Measurements from ENCODE around the gene MOXD1.
"Not testable (repeated sequence)": the region's sequence is repeated elsewhere in the genome, so short reads cannot be mapped to it uniquely, and the experiment has no call there.

The MOXD1 gene

GRCh38 chr6:132282696-132283095 lies 118.6 kb downstream of the MOXD1 start:
- DNase-seq (ENCODE audit: low read depth in 2 of 2), result no peak

GRCh38 chr6:132280436-132280835 lies 120.8 kb downstream of the MOXD1 start:
- no peak for DNase-seq (ENCODE audit: low read depth in 2 of 2)

- peak; percentile 28 to 57 for DNase-seq (ENCODE audit: low read depth in 2 of 2)
Measured at GRCh38 chr6:132279592-132280139, 121.6 kb downstream of the MOXD1 start.

GRCh38 chr6:132275066-132275970 lies 126.0 kb downstream of the MOXD1 start:
- no peak for DNase-seq (ENCODE audit: low read depth in 2 of 2)

- no peak for DNase-seq (ENCODE audit: low read depth in 2 of 2)
Measured at GRCh38 chr6:132272776-132273175, 128.5 kb downstream of the MOXD1 start.

- no peak for DNase-seq (ENCODE audit: low read depth in 2 of 2)
Measured at GRCh38 chr6:132270726-132271402, 130.4 kb downstream of the MOXD1 start.

GRCh38 chr6:132268666-132269065 lies 132.6 kb downstream of the MOXD1 start:
- not testable (repeated sequence) for DNase-seq (ENCODE audit: low read depth in 2 of 2)

GRCh38 chr6:132268209-132268608 lies 133.1 kb downstream of the MOXD1 start:
- no peak for DNase-seq (ENCODE audit: low read depth in 2 of 2)

- DNase-seq (ENCODE audit: low read depth in 2 of 2), result no peak
Measured at GRCh38 chr6:132265451-132266097, 135.7 kb downstream of the MOXD1 start.

GRCh38 chr6:132264021-132264500 lies 137.2 kb downstream of the MOXD1 start:
- DNase-seq (ENCODE audit: low read depth in 2 of 2), result no peak

- no peak for DNase-seq (ENCODE audit: low read depth in 2 of 2)
Measured at GRCh38 chr6:132261354-132261753, 139.9 kb downstream of the MOXD1 start.

- no peak for DNase-seq (ENCODE audit: low read depth in 2 of 2)
Measured at GRCh38 chr6:132259070-132259469, 142.2 kb downstream of the MOXD1 start.

GRCh38 chr6:132257561-132257960 lies 143.7 kb downstream of the MOXD1 start:
- no peak for DNase-seq (ENCODE audit: low read depth in 2 of 2)

- DNase-seq (ENCODE audit: low read depth in 2 of 2), result no peak
Measured at GRCh38 chr6:132256457-132256856, 144.8 kb downstream of the MOXD1 start.

GRCh38 chr6:132253906-132254305 lies 147.4 kb downstream of the MOXD1 start:
- no peak for DNase-seq (ENCODE audit: low read depth in 2 of 2)

GRCh38 chr6:132253211-132253610 lies 148.1 kb downstream of the MOXD1 start:
- no peak for DNase-seq (ENCODE audit: low read depth in 2 of 2)

GRCh38 chr6:132252113-132252512 lies 149.2 kb downstream of the MOXD1 start:
- DNase-seq (ENCODE audit: low read depth in 2 of 2), result no peak

- no peak for DNase-seq (ENCODE audit: low read depth in 2 of 2)
Measured at GRCh38 chr6:132251711-132252110, 149.6 kb downstream of the MOXD1 start.

GRCh38 chr6:132247381-132248159 lies 153.7 kb downstream of the MOXD1 start:
- no peak for DNase-seq (ENCODE audit: low read depth in 2 of 2)

GRCh38 chr6:132246632-132247270 lies 154.5 kb downstream of the MOXD1 start:
- DNase-seq (ENCODE audit: low read depth in 2 of 2), result no peak

GRCh38 chr6:132246120-132246617 lies 155.1 kb downstream of the MOXD1 start:
- DNase-seq (ENCODE audit: low read depth in 2 of 2), result no peak
